HG03139 (cell line): Measurements from ENCODE around the gene HSD17B3.
"Not testable (repeated sequence)": the region's sequence is repeated elsewhere in the genome, so short reads cannot be mapped to it uniquely, and the experiment has no call there.

Source experiments
- ATAC-seq: cut with Tn5 transposase; IDR thresholded peaks from one replicate; pipeline ENCODE4 v1.9.1; 2021; ENCODE audit not compliant: unreplicated experiment

HSD17B3 gene

GRCh38 chr9:96201140-96201539 is 100.8 kb downstream of the HSD17B3 start:
- no peak for ATAC-seq

- ATAC-seq = no peak
These were observed 103.0 kb downstream of the HSD17B3 start for GRCh38 chr9:96199006-96199405.

- no peak for ATAC-seq
These were observed 106.4 kb downstream of the HSD17B3 start for GRCh38 chr9:96195541-96195940.

GRCh38 chr9:96193236-96193755 is 108.7 kb downstream of the HSD17B3 start:
- ATAC-seq = no peak

GRCh38 chr9:96192710-96193109 is 109.3 kb downstream of the HSD17B3 start:
- no peak for ATAC-seq

- ATAC-seq = no peak
These were observed 112.0 kb downstream of the HSD17B3 start for GRCh38 chr9:96189995-96190394.

GRCh38 chr9:96189581-96189980 is 112.4 kb downstream of the HSD17B3 start:
- not testable (repeated sequence) for ATAC-seq

GRCh38 chr9:96188571-96188970 is 113.4 kb downstream of the HSD17B3 start:
- no peak for ATAC-seq

- no peak for ATAC-seq
These were observed 114.8 kb downstream of the HSD17B3 start for GRCh38 chr9:96187151-96187555.

GRCh38 chr9:96186591-96187011 is 115.4 kb downstream of the HSD17B3 start:
- ATAC-seq = no peak

GRCh38 chr9:96185518-96186156 is 116.3 kb downstream of the HSD17B3 start:
- ATAC-seq = no peak
